Measurements from ENCODE around the gene FGF22.
"Not testable (repeated sequence)": the region's sequence is repeated elsewhere in the genome, so short reads cannot be mapped to it uniquely, and the experiment has no call there.

- TF ChIP-seq EP300, POLR2A (IDR thresholded peaks at IDR 0.05): not testable (repeated sequence)
- TF ChIP-seq, protein P1, sequence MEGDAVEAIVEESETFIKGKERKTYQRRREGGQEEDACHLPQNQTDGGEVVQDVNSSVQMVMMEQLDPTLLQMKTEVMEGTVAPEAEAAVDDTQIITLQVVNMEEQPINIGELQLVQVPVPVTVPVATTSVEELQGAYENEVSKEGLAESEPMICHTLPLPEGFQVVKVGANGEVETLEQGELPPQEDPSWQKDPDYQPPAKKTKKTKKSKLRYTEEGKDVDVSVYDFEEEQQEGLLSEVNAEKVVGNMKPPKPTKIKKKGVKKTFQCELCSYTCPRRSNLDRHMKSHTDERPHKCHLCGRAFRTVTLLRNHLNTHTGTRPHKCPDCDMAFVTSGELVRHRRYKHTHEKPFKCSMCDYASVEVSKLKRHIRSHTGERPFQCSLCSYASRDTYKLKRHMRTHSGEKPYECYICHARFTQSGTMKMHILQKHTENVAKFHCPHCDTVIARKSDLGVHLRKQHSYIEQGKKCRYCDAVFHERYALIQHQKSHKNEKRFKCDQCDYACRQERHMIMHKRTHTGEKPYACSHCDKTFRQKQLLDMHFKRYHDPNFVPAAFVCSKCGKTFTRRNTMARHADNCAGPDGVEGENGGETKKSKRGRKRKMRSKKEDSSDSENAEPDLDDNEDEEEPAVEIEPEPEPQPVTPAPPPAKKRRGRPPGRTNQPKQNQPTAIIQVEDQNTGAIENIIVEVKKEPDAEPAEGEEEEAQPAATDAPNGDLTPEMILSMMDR (IDR thresholded peaks at IDR 0.05), result not testable (repeated sequence)
These were observed 13.1 kb upstream of the FGF22 start for GRCh38 chr19:626566-626965.

Measured in ovary (tissue), 3 donors.